ENCODE measurements around the gene CTCF.

CTCF gene

DNA sequence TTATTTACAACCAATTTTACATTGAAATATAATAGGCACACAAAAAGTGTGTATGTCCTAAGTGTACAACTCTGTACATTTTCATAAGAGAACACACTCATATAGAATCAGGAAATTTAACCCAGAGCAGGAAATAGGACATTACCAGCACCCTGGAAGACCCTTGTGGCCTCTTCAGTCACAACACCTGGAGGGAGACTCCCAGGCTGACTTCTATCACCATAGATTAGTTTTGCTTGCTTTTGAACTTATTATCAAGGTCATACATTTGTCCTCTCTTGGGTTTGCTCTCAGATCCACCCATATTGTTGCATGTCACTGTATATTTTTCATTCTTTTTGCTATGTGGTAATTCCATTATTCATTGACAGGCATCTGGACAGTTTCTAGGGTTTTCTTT is 27.9 kb upstream of the CTCF start:
- DNase-seq = no peak

DNA sequence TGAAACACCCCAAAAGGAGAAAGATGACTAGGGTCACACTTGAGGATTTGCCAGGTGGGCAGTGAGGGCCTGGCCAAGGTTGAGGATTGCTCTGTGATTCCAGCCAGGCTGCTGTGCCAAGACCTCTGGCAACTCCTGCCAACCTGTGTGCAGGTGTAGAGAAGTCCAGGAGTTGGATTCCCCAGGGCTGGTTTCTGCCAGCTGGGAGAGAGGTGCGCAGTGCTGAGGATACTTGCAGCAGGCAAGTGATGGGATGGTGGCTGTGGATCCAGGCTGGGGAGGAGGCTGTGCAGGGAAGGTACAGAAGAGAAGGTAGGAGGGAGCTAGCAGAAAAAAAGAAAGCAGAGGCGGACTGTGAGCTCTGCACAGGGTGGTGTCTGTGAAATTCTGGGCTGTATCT is 27.1 kb upstream of the CTCF start:
- no peak for DNase-seq

- DNase-seq = no peak
Measured at GRCh38 chr16:67537270-67537635, 25.1 kb upstream of the CTCF start.

DNA sequence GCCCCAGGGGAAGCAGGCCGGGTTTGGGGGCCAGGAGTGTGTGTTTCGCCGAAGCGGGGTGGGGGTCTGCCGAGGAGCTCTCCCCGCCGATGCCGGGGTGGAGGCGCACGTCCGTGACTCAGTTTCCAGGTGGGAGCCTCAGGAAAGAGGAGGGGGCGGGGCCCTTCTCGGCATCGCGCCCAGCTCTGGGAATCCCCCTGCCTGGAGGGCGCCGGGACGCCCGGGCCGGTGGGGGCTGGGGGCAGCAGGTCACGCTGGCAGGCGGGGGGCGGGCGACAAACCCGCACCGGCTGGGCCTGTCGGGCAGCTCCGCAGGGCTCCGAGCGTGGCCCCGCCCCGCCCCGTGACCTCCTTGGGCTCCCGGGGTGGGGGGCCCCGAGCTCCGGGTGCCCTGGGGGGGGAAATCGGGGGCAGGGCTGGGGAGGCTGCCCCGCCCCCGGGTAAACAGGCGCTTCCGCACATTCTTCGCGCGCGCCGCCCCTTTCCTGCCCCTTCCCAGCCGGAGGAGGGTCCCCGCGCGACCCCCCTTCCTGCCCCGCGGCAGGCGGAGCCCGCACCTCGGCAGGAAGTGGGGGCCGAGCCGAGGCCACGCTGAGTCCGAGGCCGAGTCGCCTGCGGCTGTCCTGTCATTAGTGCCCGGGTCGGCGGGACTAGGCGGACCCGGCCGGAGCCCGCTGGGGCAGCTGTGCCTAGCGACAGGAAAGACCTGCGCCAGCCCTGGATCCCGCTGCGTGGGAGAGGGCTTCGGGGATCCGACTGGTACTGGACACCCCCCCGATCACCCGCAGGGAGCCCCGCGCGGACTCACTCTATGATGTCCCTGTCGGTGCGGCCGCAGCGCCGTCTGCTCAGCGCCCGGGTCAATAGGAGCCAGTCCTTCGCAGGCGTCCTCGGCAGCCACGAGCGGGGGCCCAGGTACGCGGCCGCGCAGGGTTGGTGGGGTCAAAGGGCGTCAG is 24.4 kb upstream of the CTCF start:
- peak in 1 of 2 experiments; percentile 41 for DNase-seq

GRCh38 chr16:67538666-67539101 is 23.6 kb upstream of the CTCF start:
- no peak for DNase-seq

DNA sequence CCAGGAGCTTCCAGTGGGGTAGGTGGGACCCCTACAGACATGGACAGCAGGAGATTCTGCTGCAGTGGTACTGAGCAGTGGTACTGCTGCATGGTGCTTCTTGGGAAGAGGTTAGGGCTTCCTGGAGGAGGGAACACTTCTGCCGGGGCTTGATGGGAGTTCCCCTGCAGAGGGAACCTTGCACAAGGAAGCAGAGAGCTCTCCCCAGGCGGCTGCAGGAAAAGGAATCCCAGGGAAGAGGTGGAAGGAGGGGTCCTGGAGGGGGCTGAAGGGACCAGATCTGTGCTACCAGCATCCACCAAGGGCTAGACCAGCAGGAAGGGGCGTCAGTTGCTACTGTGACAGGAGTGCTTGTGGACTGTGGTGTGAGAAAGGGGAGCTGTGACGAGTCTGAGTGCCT is 23.1 kb upstream of the CTCF start:
- no peak for DNase-seq

DNA sequence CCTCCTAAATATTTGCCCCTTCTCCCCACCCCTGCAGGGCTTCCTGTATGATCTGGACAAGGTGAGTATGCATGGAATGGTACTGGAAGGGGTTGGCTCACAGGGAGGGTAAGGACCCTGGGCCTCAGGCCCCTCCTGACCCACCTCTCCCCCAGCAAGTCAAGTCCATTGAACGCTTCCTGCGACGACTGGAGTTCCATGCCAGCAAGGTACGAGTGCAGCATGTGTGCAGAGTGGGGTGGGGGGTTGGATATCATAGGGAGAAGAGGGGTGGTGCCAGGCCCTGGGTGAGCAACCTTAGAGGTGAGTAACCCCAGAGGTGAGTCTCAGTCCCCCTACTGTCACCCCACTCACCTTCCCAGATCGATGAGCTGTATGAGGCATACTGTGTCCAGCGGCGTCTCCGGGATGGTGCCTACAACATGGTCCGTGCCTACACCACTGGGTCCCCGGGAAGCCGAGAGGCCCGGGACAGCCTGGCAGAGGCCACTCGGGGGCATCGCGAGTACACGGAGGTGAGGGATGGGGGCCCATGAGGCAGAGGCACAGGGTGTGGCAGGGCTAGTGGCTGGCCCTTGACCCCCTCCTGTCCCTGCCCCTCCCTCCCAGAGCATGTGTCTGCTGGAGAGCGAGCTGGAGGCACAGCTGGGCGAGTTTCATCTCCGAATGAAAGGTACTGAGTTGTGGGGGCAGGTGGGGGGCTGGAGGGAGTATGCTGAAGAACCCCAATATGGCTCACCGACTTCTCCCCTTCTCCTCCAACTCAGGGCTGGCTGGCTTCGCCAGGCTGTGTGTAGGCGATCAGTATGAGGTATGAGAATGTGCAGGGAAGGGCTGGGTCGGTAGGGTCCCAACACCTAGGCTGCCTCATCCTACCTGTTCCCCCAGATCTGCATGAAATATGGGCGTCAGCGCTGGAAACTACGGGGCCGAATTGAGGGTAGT is 22.4 kb upstream of the CTCF start:
- no peak for DNase-seq

- DNase-seq = no peak
Measured at GRCh38 chr16:67540756-67541155, 21.6 kb upstream of the CTCF start.

DNA sequence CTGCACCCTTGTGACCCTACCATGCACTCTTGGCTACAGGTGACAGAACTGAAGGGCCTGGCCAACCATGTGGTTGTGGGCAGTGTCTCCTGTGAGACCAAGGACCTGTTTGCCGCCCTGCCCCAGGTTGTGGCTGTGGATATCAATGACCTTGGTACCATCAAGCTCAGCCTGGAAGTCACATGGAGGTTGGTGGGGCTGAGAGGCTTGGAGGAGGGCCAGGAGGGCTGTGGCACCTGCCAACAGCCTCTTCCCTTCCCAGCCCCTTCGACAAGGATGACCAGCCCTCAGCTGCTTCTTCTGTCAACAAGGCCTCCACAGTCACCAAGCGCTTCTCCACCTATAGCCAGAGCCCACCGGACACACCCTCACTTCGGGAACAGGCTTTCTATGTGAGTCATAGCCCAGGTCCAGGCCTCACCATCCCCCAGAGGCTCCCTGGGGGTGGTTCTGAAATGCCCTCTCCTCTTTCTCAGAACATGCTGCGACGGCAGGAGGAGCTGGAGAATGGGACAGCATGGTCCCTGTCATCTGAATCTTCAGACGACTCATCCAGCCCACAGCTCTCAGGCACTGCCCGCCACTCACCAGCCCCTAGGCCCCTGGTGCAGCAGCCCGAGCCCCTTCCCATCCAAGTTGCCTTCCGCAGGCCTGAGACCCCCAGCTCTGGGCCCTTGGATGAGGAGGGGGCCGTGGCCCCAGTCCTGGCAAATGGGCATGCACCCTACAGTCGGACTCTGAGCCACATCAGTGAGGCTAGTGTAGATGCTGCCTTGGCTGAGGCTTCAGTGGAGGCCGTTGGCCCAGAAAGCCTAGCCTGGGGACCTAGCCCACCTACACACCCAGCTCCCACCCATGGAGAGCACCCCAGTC is 20.7 kb upstream of the CTCF start:
- DNase-seq = no peak

- DNase-seq = no peak
Measured at GRCh38 chr16:67542464-67542863, 19.9 kb upstream of the CTCF start.

DNA sequence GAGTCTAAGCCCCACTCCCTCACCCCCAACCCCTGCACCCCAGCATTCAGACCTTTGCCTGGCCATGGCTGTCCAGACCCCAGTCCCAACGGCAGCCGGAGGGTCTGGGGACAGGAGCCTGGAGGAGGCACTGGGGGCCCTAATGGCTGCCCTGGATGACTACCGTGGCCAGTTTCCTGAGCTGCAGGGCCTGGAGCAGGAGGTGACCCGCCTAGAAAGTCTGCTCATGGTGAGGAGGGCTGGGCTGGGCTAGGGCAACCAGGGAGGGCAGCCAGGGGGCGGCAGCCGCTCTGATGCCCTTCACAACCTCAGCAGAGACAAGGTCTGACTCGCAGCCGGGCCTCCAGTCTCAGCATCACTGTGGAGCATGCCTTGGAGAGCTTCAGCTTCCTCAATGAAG is 19.3 kb upstream of the CTCF start:
- DNase-seq = no peak

- no peak for DNase-seq
Measured at GRCh38 chr16:67543582-67543981, 18.7 kb upstream of the CTCF start.

- DNase-seq = no peak
Measured at GRCh38 chr16:67544329-67544841, 17.9 kb upstream of the CTCF start.

DNA sequence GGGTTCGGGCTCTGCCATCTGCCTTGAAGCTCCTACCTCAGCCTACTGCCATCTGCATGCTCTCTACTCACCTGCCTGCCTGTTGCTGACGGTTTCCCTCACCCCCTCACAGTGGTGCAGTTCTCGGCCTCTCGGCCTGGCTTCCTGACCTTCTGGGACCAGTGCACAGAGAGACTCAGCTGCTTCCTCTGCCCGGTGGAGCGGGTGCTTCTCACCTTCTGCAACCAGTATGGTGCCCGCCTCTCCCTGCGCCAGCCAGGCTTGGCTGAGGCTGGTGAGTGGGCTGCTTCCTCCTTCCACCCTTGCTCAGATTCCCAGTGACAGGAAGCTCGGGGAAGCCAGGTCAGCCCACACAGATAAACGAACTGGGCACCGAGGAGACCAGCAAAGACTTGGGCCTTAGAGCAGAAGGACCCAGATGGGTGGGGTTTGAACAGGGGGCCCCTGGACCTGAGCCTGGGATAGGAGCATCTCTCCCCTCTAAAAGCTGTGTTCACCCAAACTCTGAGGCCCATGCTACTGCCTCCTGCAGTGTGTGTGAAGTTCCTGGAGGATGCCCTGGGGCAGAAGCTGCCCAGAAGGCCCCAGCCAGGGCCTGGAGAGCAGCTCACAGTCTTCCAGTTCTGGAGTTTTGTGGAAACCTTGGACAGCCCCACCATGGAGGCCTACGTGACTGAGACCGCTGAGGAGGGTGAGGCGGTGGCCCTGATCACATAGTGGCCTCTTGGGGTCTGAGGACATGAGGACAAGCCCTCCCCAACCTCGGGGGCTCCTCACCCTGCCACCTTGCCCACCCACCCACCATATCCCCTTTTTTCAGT is 17.3 kb upstream of the CTCF start:
- DNase-seq = no peak

- no peak for DNase-seq
Measured at GRCh38 chr16:67545665-67546024, 16.7 kb upstream of the CTCF start.

DNA sequence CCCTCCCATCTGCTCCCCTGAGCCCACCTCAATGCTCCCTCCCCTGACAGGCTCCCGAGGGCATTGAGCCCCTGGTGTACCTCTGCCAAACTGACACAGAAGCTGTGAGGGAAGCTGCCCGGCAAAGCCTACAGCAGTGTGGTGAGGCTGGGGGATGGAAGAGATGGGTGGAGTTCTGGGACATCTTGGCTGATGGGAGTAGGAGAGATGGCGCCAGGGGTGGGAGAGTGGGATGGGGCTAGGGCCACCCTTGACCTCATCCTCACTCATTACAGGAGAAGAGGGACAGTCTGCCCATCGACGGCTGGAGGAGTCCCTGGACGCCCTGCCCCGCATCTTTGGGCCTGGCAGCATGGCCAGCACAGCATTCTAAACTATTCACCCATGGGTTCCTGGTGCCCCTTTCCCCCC is 16.2 kb upstream of the CTCF start:
- DNase-seq = no peak

GRCh38 chr16:67546761-67547422 is 15.4 kb upstream of the CTCF start:
- peak; percentile 27 to 35 for DNase-seq

DNA sequence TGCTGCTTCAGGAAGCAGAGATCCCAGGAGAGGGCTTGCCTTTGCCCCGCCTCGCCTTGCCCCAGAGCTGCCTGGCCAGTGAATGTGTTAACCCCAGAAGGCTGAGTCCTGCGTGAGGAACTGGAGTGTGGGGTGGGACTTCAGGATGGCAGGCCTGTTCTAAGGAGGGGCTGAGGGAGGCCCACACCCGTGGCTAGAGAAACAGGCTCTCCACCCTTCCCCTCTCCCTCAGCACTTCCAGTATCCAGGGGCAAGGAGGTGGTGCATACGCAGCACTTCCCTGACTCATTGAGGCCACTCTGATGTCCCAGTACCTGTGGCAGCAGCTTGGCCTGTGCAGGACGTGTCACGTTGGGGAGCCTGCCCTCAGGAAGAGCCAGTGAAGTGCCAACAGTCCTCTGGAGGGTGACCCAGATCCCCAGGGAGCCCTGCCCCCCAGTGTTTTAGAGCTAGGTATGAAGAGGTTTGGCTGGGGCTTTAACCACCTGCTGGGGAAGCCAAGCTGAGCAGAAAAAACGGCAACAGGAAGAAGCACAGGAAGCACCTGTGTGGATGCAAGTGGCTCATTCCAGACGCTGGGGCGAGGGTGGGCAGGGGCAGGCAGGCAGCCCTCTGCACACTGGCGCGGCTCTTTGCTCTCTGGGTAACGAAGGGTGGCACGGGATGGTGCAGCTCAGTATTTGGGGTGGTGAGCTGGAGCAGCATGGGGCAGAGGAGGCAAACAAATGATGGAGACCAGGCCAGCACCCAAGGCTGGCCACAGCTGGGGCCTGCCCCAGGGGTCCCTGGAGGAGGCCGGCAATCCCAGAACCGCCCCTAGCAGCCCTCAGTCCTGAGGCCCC is 14.7 kb upstream of the CTCF start:
- no peak for DNase-seq

DNA sequence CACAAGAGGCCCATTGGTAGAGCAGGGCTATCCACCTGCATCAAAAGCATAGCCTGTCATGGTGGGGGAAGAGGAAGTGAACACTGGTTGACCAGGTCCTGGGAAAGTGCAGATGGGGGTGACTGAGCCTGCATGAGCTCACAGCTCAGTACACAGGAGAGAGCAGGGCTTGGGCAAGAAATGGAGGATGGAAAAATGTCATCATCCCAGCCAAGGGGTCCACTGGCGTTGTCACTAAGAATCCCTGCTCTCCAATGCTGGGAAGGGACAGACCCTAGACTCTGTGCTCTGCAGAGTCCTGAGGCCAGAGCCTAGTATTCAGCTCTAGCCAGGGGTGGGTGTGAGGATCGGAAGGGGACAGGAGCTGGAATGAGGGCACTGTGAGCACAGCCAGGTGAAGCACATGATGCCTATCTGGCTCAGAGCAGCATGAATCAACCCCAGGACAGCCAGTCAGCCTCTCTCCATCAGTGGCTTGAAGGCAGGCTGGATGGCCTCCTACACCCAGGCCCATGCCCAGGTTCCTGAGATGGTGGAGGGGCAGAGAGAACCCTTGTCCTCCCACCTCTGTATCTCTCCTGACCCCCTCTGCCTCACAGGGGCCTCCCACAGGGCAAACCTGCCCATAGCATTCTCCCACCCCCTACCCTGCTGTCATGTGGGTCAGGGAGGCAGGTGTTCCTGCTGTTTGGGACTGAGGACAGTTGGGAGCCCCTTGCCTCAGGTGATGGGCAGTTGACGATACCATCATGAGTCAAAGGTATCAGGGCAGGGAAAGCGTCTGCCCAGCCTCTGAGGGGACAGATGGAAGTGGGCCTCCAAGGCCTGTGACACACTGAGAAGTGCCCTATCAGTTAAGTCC is 13.8 kb upstream of the CTCF start:
- no peak for DNase-seq
